SK-N-MC (cell line): ENCODE measurements around the gene PODXL2.
"Not testable (repeated sequence)": the region's sequence is repeated elsewhere in the genome, so short reads cannot be mapped to it uniquely, and the experiment has no call there.

Source experiments
- DNase-seq: peaks from one replicate; pipeline ENCODE4 v3.0.0-alpha.2; 2011; ENCODE audit warnings: low read depth, low spot score
- H3K27ac ChIP-seq: fragments of 200-600 bp; sonication (generic); 2 replicates; pipeline ENCODE4 v1.5.1; 2016; ENCODE audit warnings: mixed run types
- H3K36me3 ChIP-seq: fragments of 200-600 bp; sonication (generic); 2 replicates; pipeline ENCODE4 v1.6.1; 2017; ENCODE audit warnings: antibody characterized with exemption, low read length, mixed read lengths; ENCODE audit not compliant: insufficient read depth
- H3K4me3 ChIP-seq: fragments of 200-600 bp; sonication (generic); 2 replicates; pipeline ENCODE4 v1.5.1; 2016
- H3K9ac ChIP-seq: fragments of 200-600 bp; sonication (generic); 2 replicates; pipeline ENCODE4 v1.8.0; 2017; ENCODE audit warnings: mixed run types, mixed read lengths; ENCODE audit not compliant: insufficient read length
- H3K9me3 ChIP-seq: fragments of 200-600 bp; sonication (generic); 2 replicates; pipeline ENCODE4 v1.6.1; 2017; ENCODE audit warnings: low read depth, mild to moderate bottlenecking, antibody characterized with exemption, low read length, moderate library complexity, mixed read lengths
- EZH2 ChIP-seq: fragments of 200-600 bp; sonication (generic); IDR thresholded peaks from one replicate; pipeline ENCODE4 v1.6.1; 2017; ENCODE audit warnings: antibody characterized with exemption
- FOXP2 ChIP-seq: optimal IDR thresholded peaks from 2 replicates; pipeline ENCODE3; 2011; ENCODE audit warnings: mild to moderate bottlenecking, moderate library complexity; ENCODE audit not compliant: insufficient read depth; ENCODE audit errors: extremely low read length, control extremely low read depth
- POLR2AphosphoS5 ChIP-seq: IDR thresholded peaks from 2 replicates; pipeline ENCODE4 v1.6.1; 2012; ENCODE audit warnings: mild to moderate bottlenecking, low read depth, low read length, borderline replicate concordance

PODXL2 gene

DNA sequence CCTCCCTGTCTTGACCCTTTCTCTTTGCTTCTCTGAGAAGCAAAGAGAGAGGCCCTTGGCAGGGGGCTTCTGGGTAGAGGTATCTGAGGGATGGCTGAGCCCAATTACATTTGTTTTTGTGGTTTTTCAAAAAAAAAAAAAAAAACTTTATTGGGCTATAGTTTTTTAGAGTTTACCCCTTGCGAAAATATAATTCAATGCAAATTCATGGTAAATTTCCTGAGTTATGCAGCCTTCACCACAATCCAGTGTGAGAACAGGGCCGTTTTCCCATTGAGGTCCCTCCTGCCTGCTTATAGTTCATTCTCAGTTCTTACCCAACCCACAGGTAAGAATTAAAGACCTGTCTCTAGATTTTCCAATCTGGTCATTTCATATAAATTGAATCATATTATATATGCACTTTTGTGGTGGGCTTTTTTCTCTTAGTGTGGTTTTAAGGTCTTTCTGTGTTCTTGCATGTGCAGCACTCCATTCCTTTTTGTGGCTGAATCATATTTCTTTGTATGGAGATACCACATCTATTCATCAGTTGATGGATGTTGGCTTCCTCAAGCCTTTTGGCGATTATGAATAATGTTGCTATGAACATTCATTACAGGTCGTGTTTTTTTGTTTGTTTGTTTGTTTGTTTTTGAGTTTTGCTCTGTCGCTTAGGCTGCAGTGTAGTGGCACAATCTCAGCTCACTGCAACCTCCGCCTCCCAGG is 28.1 kb upstream of the PODXL2 start:
- peak; percentile 64 for DNase-seq
- no peak for TF ChIP-seq EZH2
- peak; percentile 38; the same call in 1 of the 2 replicates for TF ChIP-seq POLR2AphosphoS5
- Histone ChIP-seq H3K9me3 (no peaks in the 10 kb centered on the region), H3K4me3 (peak overlapping the region; percentile 87), H3K36me3 (peaks cover 68% of the 10 kb centered on the region), H3K27ac (peak overlapping the region; percentile 89), H3K9ac (peak overlapping the region; percentile 98)

GRCh38 chr3:127604035-127604434 is 24.9 kb upstream of the PODXL2 start:
- no peaks in the 10 kb centered on the region for H3K9me3 ChIP-seq
- H3K27ac ChIP-seq, result no peak overlapping the region
- TF ChIP-seq POLR2AphosphoS5, result no peak
- no peak for TF ChIP-seq FOXP2
- no peak for TF ChIP-seq EZH2
- H3K36me3 ChIP-seq, result peaks cover 100% of the 10 kb centered on the region
- H3K9ac ChIP-seq, result no peak overlapping the region
- no peak for DNase-seq
- no peak overlapping the region for H3K4me3 ChIP-seq

DNA sequence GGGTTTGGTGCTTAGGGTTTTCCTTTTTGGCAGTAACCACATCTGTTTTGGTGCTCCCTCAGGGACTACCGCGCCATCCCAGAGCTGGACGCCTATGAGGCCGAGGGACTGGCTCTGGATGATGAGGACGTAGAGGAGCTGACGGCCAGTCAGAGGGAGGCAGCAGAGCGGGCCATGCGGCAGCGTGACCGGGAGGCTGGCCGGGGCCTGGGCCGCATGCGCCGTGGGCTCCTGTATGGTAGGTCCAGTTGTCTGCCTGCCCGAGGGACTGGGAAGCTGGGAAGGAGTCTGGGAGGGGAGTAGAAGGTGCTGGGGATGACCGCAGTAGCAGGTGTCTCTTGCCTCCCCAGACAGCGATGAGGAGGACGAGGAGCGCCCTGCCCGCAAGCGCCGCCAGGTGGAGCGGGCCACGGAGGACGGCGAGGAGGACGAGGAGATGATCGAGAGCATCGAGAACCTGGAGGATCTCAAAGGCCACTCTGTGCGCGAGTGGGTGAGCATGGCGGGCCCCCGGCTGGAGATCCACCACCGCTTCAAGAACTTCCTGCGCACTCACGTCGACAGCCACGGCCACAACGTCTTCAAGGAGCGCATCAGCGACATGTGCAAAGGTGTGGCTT is 24.3 kb upstream of the PODXL2 start:
- H3K36me3 ChIP-seq, result peaks cover 100% of the 10 kb centered on the region

GRCh38 chr3:127605547-127605946 is 23.4 kb upstream of the PODXL2 start:
- H3K36me3 ChIP-seq, result peaks cover 100% of the 10 kb centered on the region
- not testable (repeated sequence) for DNase-seq, H3K27ac ChIP-seq, H3K9me3 ChIP-seq, H3K9ac ChIP-seq, H3K4me3 ChIP-seq

More for the DNA sequence above, 24.3 kb upstream of the PODXL2 start:
- no peak overlapping the region for H3K9ac ChIP-seq
- no peak for TF ChIP-seq EZH2
- no peak for TF ChIP-seq POLR2AphosphoS5
- no peak for TF ChIP-seq FOXP2
- no peak for DNase-seq
- H3K4me3 ChIP-seq, result no peak overlapping the region
- H3K9me3 ChIP-seq, result no peaks in the 10 kb centered on the region
- no peak overlapping the region for H3K27ac ChIP-seq

DNA sequence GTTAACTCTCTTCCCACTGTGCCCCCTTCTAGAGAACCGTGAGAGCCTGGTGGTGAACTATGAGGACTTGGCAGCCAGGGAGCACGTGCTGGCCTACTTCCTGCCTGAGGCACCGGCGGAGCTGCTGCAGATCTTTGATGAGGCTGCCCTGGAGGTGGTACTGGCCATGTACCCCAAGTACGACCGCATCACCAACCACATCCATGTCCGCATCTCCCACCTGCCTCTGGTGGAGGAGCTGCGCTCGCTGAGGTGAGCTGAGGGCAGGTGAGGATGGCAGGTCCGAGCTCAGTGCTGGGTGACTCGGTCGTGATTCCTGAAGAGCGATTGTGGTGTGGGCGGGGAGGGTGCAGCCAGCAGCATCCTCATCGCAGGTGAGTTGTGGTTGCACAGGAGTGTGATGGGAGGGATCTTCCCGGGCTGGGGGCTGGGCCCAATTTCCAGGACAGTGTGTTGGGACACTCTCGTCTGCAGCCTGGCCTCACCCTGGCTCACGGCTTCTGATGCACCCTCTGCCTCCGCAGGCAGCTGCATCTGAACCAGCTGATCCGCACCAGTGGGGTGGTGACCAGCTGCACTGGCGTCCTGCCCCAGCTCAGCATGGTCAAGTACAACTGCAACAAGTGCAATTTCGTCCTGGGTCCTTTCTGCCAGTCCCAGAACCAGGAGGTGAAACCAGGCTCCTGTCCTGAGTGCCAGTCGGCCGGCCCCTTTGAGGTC is 22.7 kb upstream of the PODXL2 start:
- Histone ChIP-seq H3K36me3 (peaks cover 100% of the 10 kb centered on the region), H3K27ac (no peak overlapping the region), H3K9me3 (no peaks in the 10 kb centered on the region), H3K9ac (no peak overlapping the region), H3K4me3 (no peak overlapping the region)
- no peak for DNase-seq
- TF ChIP-seq POLR2AphosphoS5, result no peak
- TF ChIP-seq FOXP2, result no peak
- TF ChIP-seq EZH2, result no peak

GRCh38 chr3:127606981-127607595 is 21.9 kb upstream of the PODXL2 start:
- DNase-seq, result no peak
- no peaks in the 10 kb centered on the region for H3K9me3 ChIP-seq
- TF ChIP-seq FOXP2 (no peak), POLR2AphosphoS5 (no peak), EZH2 (no peak)
- no peak overlapping the region for H3K9ac ChIP-seq
- H3K36me3 ChIP-seq, result peaks cover 98% of the 10 kb centered on the region
- H3K4me3 ChIP-seq, result no peak overlapping the region
- no peak overlapping the region for H3K27ac ChIP-seq

DNA sequence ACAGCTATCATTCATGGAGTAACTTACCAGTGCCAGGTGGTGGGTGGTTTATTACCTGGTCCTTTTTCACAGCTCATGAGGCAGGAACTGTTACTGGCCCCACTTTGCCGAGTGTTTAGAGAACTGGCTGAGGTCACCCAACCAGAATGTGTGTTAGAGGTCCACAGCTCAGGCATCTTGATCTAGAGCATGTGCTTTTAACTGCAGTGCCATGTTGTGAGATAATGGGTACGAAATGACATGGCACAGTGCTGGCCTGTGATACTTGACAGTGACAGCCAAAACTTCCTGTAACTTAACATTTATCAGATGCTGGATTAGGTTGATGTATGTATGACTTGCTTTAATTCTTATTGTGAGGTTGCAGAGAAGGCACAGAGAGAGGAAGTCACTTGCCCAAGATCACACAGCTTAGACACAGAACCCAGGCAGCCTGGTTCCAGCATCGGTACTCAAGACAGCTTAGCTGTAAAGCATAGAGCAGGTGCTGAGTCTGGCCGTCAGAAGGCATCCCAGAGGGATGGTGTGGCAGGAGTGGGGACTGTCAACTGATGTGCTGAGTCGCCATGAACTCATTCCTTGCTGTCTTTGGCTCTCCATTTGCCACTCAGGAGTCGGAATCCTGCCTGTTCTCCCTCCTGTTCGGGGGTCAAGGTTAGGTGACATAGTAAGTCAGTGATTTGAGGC is 21.2 kb upstream of the PODXL2 start:
- no peak for DNase-seq
- TF ChIP-seq FOXP2 (no peak), POLR2AphosphoS5 (no peak), EZH2 (no peak)
- H3K9ac ChIP-seq, result no peak overlapping the region
- H3K27ac ChIP-seq, result no peak overlapping the region
- no peak overlapping the region for H3K4me3 ChIP-seq
- H3K36me3 ChIP-seq, result peaks cover 98% of the 10 kb centered on the region
- no peaks in the 10 kb centered on the region for H3K9me3 ChIP-seq

- DNase-seq, result no peak
- no peak overlapping the region for H3K27ac ChIP-seq
- no peak overlapping the region for H3K4me3 ChIP-seq
- peaks cover 98% of the 10 kb centered on the region for H3K36me3 ChIP-seq
- no peak overlapping the region for H3K9ac ChIP-seq
- no peaks in the 10 kb centered on the region for H3K9me3 ChIP-seq
- no peak for TF ChIP-seq EZH2
- TF ChIP-seq FOXP2, result no peak
- no peak for TF ChIP-seq POLR2AphosphoS5
Measured at GRCh38 chr3:127608362-127608718, 20.6 kb upstream of the PODXL2 start.
